ENCODE results near the gene PCDHA11.

Gene PCDHA11

DNA sequence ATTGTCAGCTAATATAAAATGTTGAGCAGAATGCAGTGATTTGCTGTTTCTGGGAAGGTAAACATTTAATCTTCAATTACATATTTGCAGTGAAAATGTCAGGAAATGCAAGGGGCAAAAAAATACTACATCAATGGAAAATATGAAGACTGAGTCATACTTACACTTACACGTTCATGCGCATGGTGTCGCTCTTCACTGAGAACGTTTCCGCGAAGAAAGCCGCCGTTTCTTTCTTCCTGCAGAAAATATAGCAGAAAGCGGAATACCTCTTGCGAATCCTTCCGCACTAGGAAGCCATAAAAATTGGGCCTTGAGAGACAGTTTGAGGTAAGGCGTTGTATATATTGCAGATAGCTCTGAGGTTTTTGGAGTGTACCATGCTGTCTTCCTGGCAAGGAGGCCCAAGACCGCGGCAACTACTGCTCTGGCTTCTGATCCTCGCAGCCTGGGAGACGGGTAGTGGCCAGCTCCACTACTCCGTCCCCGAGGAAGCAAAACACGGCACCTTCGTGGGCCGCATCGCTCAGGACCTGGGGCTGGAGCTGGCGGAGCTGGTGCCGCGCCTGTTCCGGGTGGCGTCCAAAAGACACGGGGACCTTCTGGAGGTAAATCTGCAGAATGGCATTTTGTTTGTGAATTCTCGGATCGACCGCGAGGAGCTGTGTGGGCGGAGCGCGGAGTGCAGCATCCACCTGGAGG, 13.3 kb downstream of the PCDHA11 start, which contains the start of gene PCDHA13:
PCDHA13 (plus strand) TSS at position 236 of the 702 bp plus-strand sequence; CDS start at position 381, 145 bp downstream.
- TF ChIP-seq, protein P1, sequence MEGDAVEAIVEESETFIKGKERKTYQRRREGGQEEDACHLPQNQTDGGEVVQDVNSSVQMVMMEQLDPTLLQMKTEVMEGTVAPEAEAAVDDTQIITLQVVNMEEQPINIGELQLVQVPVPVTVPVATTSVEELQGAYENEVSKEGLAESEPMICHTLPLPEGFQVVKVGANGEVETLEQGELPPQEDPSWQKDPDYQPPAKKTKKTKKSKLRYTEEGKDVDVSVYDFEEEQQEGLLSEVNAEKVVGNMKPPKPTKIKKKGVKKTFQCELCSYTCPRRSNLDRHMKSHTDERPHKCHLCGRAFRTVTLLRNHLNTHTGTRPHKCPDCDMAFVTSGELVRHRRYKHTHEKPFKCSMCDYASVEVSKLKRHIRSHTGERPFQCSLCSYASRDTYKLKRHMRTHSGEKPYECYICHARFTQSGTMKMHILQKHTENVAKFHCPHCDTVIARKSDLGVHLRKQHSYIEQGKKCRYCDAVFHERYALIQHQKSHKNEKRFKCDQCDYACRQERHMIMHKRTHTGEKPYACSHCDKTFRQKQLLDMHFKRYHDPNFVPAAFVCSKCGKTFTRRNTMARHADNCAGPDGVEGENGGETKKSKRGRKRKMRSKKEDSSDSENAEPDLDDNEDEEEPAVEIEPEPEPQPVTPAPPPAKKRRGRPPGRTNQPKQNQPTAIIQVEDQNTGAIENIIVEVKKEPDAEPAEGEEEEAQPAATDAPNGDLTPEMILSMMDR (IDR thresholded peaks at IDR 0.05; ENCODE audit: control insufficient read depth, extremely low read depth, insufficient read depth) = peak; percentile 43
- no peak for DNase-seq (ENCODE audit: low read depth)
- H3K4me3 ChIP-seq (ENCODE audit: low read depth, low read length) = no peak within 1 kb of the TSS

DNA sequence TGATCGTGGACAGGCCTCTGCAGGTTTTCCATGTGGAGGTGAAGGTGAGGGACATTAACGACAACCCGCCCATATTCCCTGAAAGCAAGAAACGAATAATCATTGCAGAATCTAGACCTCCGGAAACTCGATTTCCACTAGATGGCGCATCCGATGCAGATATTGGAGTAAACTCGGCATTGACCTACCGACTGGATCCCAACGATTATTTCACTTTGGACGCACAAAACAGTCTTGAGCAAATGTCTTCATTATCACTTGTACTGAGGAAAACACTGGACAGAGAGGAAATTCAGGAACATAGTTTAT, 13.8 kb downstream of the PCDHA11 start:
- TF ChIP-seq, protein P1 (IDR thresholded peaks at IDR 0.05; ENCODE audit: control insufficient read depth, extremely low read depth, insufficient read depth) = peak; percentile 59
- no peak overlapping the region for H3K4me3 ChIP-seq (ENCODE audit: low read depth, low read length)
- peak; percentile 1 for DNase-seq (ENCODE audit: low read depth)

DNA sequence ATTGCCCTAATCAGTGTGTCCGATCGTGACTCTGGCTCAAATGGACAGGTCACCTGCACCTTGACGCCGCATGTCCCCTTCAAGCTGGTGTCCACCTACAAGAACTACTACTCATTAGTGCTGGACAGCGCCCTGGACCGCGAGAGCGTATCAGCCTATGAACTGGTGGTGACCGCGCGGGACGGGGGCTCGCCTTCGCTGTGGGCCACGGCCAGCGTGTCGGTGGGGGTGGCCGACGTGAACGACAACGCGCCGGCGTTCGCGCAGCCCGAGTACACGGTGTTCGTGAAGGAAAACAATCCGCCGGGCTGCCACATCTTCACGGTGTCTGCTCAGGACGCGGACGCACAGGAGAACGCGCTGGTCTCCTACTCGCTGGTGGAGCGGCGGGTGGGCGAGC, 14.6 kb downstream of the PCDHA11 start:
- TF ChIP-seq, protein P1 (IDR thresholded peaks at IDR 0.05; ENCODE audit: control insufficient read depth, extremely low read depth, insufficient read depth) = no peak
- H3K4me3 ChIP-seq (ENCODE audit: low read depth, low read length) = no peak overlapping the region
- DNase-seq (ENCODE audit: low read depth) = no peak

DNA sequence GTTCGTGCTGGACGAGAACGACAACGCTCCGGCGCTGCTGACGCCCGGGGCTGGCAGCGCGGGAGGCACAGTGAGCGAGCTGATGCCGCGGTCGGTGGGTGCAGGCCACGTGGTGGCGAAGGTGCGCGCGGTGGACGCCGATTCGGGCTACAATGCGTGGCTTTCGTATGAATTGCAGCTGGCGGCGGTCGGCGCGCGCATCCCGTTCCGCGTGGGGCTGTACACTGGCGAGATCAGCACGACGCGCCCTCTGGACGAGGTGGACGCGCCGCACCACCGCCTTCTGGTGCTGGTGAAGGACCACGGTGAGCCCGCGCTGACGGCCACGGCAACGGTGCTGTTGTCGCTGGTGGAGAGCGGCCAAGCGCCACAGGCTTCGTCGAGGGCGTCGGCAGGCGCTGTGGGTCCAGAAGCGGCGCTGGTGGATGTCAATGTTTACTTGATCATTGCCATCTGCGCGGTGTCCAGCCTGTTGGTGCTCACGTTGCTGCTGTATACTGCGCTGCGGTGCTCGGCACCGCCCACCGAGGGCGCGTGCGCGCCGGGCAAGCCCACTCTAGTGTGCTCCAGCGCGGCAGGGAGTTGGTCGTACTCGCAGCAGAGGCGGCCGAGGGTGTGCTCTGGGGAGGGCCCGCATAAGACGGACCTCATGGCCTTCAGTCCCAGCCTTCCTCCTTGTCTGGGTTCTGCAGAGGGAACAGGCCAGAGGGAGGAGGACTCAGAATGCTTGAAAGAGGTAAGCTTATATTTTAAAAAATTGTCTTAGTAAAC, 15.4 kb downstream of the PCDHA11 start:
- DNase-seq (ENCODE audit: low read depth) = no peak
- no peak overlapping the region for H3K4me3 ChIP-seq (ENCODE audit: low read depth, low read length)
- TF ChIP-seq, protein P1 (IDR thresholded peaks at IDR 0.05; ENCODE audit: control insufficient read depth, extremely low read depth, insufficient read depth) = no peak

DNA sequence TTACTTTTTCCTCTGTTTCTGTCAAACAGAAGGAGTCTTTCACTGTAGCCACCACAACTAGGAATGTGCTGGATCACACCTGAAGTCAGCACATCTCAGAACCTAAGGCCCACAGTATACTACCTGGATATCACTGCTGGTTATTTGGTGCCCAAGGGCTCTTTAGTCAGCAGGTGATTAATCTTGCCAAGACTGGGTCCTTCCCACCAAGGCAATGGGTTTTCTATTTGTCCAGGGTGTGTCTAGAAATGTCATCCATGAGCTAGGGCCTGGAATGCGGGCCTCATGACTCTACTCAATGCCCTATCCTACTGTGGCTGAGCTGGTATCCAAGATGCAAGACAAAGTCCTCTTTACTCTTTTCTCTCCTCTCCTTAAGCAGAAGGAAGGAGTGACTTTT, 47.6 kb downstream of the PCDHA11 start:
- TF ChIP-seq, protein P1 (IDR thresholded peaks at IDR 0.05; ENCODE audit: control insufficient read depth, extremely low read depth, insufficient read depth) = no peak
- no peak for DNase-seq (ENCODE audit: low read depth)
- H3K4me3 ChIP-seq (ENCODE audit: low read depth, low read length) = no peak overlapping the region

Data from LNCaP clone FGC (cell line).